ENCODE data around the gene MAP3K14. TPM values are rescaled to one million over a fixed set of nuclear protein-coding genes. Genes with fewer than 3 reads are reported as not detected.

Gene MAP3K14
- total RNA-seq, 2 donors from 2014 or later = 43.8 to 49.1 TPM

DNA sequence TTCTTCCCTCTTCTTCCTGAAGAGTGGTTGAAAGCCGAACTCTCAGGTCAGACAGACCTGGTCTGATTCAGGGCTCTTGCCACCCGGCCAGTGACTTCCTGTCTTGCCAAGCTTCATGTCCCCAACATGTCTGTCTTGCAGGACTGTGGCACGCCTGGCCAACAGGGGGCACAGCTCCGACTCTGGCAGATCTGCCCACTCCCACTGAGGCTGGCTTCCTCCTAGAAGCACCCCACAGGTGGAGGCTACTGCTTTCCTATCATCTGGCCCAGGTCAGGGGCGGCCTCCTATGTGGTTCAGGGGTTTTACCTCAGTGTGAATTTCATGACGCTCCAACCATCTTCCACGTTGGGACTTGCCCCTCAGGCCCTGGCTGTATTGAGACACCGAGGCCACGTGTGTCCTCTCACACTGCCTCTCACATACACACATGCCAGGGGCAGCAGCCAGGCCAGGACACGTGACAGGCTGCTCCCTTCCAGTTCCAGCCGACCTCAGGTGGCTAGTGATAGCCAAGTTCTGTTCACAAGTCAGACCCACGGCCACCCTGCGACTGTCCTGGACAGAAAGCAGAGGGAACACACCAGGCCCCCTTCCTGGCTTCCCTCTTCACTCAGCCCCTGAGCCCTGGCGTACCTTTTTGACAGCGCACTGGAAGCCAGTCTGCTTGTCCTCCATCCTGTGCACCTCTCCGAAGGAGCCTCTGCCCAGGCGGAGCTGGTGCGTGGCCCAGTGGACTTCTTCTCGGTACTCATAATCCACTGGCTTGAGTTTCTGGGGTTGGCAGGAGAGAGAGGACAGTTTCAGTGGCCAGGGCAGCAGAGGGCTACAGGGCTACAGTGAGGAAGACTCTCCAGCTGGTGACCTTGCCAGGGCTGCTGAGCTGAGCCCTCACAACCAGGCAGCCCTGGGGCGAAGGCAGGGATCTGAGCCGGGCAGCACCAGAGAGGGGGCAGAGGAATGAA lies 32.4 kb downstream of the MAP3K14 start:
- peak; percentile 45 for ATAC-seq
- no peaks in the 10 kb centered on the region for H3K9me3 ChIP-seq (ENCODE audit: control insufficient read depth, low read length, poor library complexity, severe bottlenecking)
- Mint-ChIP-seq H3K27ac (peak overlapping the region; percentile 85), H3K4me3 (no peak overlapping the region), H3K27me3 (no peaks in the 10 kb centered on the region), H3K4me1 (peaks cover 6% of the 10 kb centered on the region), H3K36me3 (ENCODE audit: low read depth) (peaks cover 4% of the 10 kb centered on the region)
- DNase-seq = no peak

GRCh38 chr17:45283711-45284110 lies 33.1 kb downstream of the MAP3K14 start:
- Mint-ChIP-seq H3K4me3 (no peak overlapping the region), H3K4me1 (peaks cover 8% of the 10 kb centered on the region), H3K36me3 (ENCODE audit: low read depth) (peaks cover 4% of the 10 kb centered on the region), H3K27ac (peak overlapping the region; percentile 85), H3K27me3 (no peaks in the 10 kb centered on the region)
- no peaks in the 10 kb centered on the region for H3K9me3 ChIP-seq (ENCODE audit: control insufficient read depth, low read length, poor library complexity, severe bottlenecking)
- no peak for DNase-seq
- ATAC-seq = no peak

GRCh38 chr17:45282683-45283644 lies 33.9 kb downstream of the MAP3K14 start:
- Mint-ChIP-seq H3K4me1 (peaks cover 9% of the 10 kb centered on the region), H3K36me3 (ENCODE audit: low read depth) (peaks cover 4% of the 10 kb centered on the region), H3K4me3 (no peak overlapping the region), H3K27ac (peak overlapping the region; percentile 53), H3K27me3 (no peaks in the 10 kb centered on the region)
- no peaks in the 10 kb centered on the region for H3K9me3 ChIP-seq (ENCODE audit: control insufficient read depth, low read length, poor library complexity, severe bottlenecking)
- DNase-seq (no peak), ATAC-seq (no peak)

DNA sequence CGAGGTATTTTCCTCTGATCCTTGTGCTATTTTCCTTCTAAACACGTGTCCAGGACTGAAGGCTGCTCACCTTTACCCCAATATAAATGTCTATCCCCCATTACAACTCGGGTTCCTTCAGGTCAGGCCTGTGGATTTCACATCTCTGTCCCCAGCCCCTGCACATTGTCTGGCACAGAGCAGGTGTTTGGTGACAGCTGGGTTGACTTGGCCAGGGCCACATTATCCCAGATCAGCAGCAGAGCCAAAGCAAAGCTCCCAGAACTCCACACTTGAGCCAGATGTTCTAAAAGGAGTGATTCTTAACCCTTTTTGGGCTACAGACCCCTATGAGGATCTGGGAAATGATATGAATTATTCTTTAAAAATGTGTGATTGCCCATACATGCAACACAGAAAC lies 36.9 kb downstream of the MAP3K14 start:
- H3K36me3 Mint-ChIP-seq (ENCODE audit: low read depth) = peaks cover 1% of the 10 kb centered on the region
- H3K27ac Mint-ChIP-seq = peak overlapping the region; percentile 84
- ATAC-seq (no peak), DNase-seq (no peak)
- H3K4me1 Mint-ChIP-seq = peaks cover 12% of the 10 kb centered on the region
- no peak overlapping the region for H3K4me3 Mint-ChIP-seq
- no peaks in the 10 kb centered on the region for H3K9me3 ChIP-seq (ENCODE audit: control insufficient read depth, low read length, poor library complexity, severe bottlenecking)
- H3K27me3 Mint-ChIP-seq = no peaks in the 10 kb centered on the region

- no peak overlapping the region for H3K27ac Mint-ChIP-seq
- H3K4me1 Mint-ChIP-seq = peaks cover 11% of the 10 kb centered on the region
- H3K4me3 Mint-ChIP-seq = no peak overlapping the region
- no peaks in the 10 kb centered on the region for H3K27me3 Mint-ChIP-seq
- no peak for ATAC-seq
- no peaks in the 10 kb centered on the region for H3K9me3 ChIP-seq (ENCODE audit: control insufficient read depth, low read length, poor library complexity, severe bottlenecking)
- no peak for DNase-seq
- no peaks in the 10 kb centered on the region for H3K36me3 Mint-ChIP-seq (ENCODE audit: low read depth)
Observed at GRCh38 chr17:45277992-45278391, 38.8 kb downstream of the MAP3K14 start.

DNA sequence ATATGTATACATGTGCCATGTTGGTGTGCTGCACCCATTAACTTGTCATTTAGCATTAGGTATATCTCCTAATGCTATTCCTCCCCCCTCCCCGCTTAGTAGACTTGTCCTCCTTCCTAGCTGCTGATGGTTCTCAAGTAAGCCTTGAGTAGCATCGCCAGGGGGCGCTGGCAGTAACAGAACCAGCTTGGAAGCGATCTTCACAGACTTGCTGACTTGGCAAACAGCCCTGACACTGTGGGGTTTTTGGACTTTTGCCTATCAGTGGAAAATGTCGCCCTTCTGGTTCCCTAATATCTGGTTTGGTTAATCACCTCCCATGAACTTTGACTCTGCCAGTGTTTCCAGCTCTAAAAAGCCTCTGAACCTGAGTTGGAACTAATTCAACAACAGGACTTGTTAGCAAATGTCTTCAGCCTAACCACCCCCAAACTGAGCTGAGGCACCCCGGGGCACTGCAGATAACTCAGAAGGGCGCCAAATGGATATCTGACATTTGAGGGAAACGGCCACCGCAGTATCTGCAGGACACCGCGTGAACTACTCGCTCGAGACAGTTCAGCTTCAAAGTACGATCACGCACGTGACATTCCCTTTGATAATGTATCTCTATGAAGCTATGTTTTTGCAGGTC lies 39.5 kb downstream of the MAP3K14 start:
- Mint-ChIP-seq H3K4me3 (no peak overlapping the region), H3K27me3 (no peaks in the 10 kb centered on the region), H3K36me3 (ENCODE audit: low read depth) (no peaks in the 10 kb centered on the region), H3K27ac (peak overlapping the region; percentile 51), H3K4me1 (peaks cover 11% of the 10 kb centered on the region)
- DNase-seq = peak; percentile 75 to 84 (median 77)
- no peaks in the 10 kb centered on the region for H3K9me3 ChIP-seq (ENCODE audit: control insufficient read depth, low read length, poor library complexity, severe bottlenecking)
- ATAC-seq = peak; percentile 97

- Mint-ChIP-seq H3K36me3 (ENCODE audit: low read depth) (no peaks in the 10 kb centered on the region), H3K4me1 (peaks cover 11% of the 10 kb centered on the region), H3K27me3 (no peaks in the 10 kb centered on the region), H3K4me3 (no peak overlapping the region), H3K27ac (peak overlapping the region; percentile 45)
- no peak for ATAC-seq
- no peak for DNase-seq
- no peaks in the 10 kb centered on the region for H3K9me3 ChIP-seq (ENCODE audit: control insufficient read depth, low read length, poor library complexity, severe bottlenecking)
Observed at GRCh38 chr17:45276031-45276430, 40.8 kb downstream of the MAP3K14 start.

DNA sequence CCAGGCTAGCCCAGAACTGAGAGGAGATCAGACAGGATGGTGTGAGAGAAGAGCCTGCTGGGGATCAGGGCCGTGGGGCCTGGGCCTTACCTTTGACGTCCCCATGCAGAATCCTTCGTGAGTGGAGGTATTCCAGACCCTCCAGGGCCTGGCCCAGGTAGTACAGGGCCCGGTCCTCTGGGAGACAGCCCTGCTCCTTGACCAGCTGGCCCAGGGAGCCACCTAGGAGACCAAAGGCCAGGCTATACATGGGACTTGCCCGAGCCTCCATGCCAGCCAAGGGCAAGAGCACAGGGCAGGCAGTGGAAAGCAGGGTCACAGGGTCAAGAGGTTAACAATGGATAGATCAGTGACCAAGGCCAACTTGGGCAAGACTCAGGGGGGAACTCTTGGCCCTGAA lies 42.8 kb downstream of the MAP3K14 start:
- no peaks in the 10 kb centered on the region for H3K36me3 Mint-ChIP-seq (ENCODE audit: low read depth)
- H3K4me1 Mint-ChIP-seq = peaks cover 11% of the 10 kb centered on the region
- no peaks in the 10 kb centered on the region for H3K27me3 Mint-ChIP-seq
- no peak overlapping the region for H3K27ac Mint-ChIP-seq
- no peak overlapping the region for H3K4me3 Mint-ChIP-seq
- H3K9me3 ChIP-seq (ENCODE audit: control insufficient read depth, low read length, poor library complexity, severe bottlenecking) = no peaks in the 10 kb centered on the region
- no peak for DNase-seq
- ATAC-seq = no peak

GRCh38 chr17:45273551-45273957 lies 43.3 kb downstream of the MAP3K14 start:
- no peak for ATAC-seq
- H3K4me1 Mint-ChIP-seq = peaks cover 9% of the 10 kb centered on the region
- H3K27me3 Mint-ChIP-seq = no peaks in the 10 kb centered on the region
- no peak overlapping the region for H3K4me3 Mint-ChIP-seq
- no peak for DNase-seq
- no peaks in the 10 kb centered on the region for H3K9me3 ChIP-seq (ENCODE audit: control insufficient read depth, low read length, poor library complexity, severe bottlenecking)
- H3K27ac Mint-ChIP-seq = peak overlapping the region; percentile 37
- no peaks in the 10 kb centered on the region for H3K36me3 Mint-ChIP-seq (ENCODE audit: low read depth)

GRCh38 chr17:45271603-45272002 lies 45.2 kb downstream of the MAP3K14 start:
- DNase-seq (no peak), ATAC-seq (no peak)
- Mint-ChIP-seq H3K36me3 (ENCODE audit: low read depth) (peaks cover 3% of the 10 kb centered on the region), H3K4me3 (no peak overlapping the region), H3K27me3 (no peaks in the 10 kb centered on the region), H3K4me1 (peaks cover 2% of the 10 kb centered on the region), H3K27ac (peak overlapping the region; percentile 3)
- no peaks in the 10 kb centered on the region for H3K9me3 ChIP-seq (ENCODE audit: control insufficient read depth, low read length, poor library complexity, severe bottlenecking)

DNA sequence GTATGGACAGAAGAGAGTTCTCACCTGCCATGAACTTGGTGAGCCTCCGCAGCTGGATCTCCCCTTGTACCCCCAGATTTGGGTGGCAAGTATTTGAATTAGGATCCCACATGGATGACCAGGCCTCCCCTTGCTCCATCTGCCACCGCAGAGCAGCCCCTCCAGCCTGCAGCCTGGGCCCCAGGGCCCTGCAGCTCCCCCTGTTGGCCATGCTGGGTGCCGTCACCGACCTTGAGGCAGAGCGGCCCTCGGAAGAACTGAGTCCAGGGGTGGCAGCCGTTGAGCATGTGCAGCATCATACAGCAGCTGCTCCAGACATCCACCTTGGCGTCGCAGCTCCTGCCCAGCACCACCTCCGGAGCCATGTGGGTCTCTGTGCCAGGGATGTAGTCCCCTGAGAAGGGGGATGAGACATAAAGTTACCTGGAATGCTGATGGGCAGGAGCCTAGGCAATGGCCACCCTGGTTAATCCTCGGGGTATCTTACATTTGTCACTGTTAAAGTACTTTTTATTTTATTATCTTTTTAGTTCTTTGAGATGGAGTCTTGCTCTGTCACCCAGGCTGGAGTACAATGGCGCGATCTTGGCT lies 45.9 kb downstream of the MAP3K14 start:
- H3K36me3 Mint-ChIP-seq (ENCODE audit: low read depth) = peaks cover 3% of the 10 kb centered on the region
- H3K27me3 Mint-ChIP-seq = no peaks in the 10 kb centered on the region
- H3K9me3 ChIP-seq (ENCODE audit: control insufficient read depth, low read length, poor library complexity, severe bottlenecking) = no peaks in the 10 kb centered on the region
- H3K4me1 Mint-ChIP-seq = peaks cover 2% of the 10 kb centered on the region
- peak; percentile 79 for ATAC-seq
- H3K4me3 Mint-ChIP-seq = no peak overlapping the region
- peak overlapping the region; percentile 16 for H3K27ac Mint-ChIP-seq
- DNase-seq = peak; percentile 29 to 51 (median 32)

- Mint-ChIP-seq H3K4me1 (peaks cover 4% of the 10 kb centered on the region), H3K4me3 (no peak overlapping the region), H3K27ac (no peak overlapping the region), H3K27me3 (no peaks in the 10 kb centered on the region), H3K36me3 (ENCODE audit: low read depth) (peaks cover 3% of the 10 kb centered on the region)
- H3K9me3 ChIP-seq (ENCODE audit: control insufficient read depth, low read length, poor library complexity, severe bottlenecking) = no peaks in the 10 kb centered on the region
- DNase-seq = no peak
- no peak for ATAC-seq
Observed at GRCh38 chr17:45269912-45270311, 46.9 kb downstream of the MAP3K14 start.
